Activated CD4-positive, alpha-beta T cell treated with anti-CD3 and anti-CD28 coated beads, Interleukin-2, Interleukin-6, amounts not matched to agents 100 ng/mL and 50 ng/mL, durations not matched to agents 16 hours and 8 hours (primary cell): ENCODE data around the gene BCL7A.

ENCODE experiments used
- DNase-seq: peaks from one replicate; pipeline ENCODE4 v3.0.0-alpha.2; 2020

BCL7A gene

DNA sequence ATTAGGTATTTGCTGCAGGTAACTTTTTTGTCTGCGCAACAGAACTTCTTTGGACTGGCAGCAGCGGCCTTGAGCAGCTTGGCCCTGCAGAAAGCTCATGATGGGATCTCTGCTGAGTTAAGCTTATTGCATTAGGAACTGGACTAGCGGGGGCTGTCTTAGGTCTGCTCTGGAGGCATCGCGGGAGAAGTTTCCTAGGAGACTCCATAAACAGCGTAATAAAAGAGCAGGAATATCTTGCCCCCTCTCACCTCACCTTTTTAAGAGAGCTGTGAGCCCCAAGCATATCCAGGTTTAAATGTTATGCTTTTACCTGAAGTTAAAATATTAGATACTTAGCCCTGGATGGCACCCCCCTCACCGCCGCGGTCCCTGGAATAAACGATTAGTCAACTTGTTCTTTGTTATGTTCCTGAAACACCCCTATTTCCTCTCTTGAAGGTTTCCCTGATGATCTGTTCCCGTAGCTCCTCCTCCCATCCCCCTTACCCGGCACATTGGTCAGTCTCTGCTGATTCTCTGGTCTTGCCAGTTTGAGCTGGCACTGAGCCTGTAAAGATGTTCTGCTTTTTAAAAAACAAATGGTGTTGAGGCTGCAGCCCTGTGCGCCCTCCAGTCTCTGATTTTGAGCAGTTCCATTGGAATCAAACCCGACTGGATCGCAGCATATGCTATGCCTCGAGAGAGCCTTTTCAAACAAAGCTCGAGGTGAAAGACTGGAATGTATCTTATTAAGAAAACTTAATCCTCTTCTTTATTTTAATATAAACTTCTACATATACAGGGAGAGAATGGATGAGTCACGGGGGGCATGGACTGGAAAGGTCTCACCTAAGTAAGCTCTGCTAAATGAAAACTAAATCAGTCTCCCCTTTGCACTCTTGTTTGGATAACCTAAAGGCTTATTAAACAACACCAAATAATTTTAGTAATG, 58.7 kb downstream of the BCL7A start:
- DNase-seq = peak; percentile 54

DNA sequence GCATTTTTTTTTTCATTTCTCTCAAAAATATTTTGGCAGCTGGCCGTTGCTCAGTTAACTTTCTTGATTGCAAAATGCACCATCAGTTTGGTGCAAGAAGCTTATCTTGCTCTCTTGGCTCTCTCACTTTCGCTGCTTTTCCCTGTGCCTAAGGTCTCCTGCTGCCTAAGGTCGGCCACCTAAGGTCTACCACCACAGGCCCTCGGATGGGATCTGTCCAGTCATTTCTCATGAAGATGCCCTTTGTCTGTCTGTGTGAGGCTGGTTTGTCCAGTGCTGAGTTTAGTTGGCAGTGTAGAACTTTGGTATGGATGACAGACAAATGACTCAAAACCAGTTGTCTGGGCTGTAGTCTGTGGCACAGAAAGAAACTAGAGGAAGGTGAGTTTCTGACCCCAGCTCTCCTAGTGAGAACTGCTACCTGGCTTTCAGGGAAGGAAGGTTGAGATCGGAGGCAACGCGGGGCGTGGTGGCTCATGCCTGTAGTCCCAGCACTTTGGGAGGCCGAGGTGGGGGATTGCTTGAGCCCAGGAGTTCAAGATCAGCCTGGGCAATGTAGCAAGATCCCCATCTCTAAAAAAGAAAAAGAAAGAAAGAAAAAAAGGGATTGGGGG, 59.5 kb downstream of the BCL7A start:
- peak; percentile 71 for DNase-seq

DNA sequence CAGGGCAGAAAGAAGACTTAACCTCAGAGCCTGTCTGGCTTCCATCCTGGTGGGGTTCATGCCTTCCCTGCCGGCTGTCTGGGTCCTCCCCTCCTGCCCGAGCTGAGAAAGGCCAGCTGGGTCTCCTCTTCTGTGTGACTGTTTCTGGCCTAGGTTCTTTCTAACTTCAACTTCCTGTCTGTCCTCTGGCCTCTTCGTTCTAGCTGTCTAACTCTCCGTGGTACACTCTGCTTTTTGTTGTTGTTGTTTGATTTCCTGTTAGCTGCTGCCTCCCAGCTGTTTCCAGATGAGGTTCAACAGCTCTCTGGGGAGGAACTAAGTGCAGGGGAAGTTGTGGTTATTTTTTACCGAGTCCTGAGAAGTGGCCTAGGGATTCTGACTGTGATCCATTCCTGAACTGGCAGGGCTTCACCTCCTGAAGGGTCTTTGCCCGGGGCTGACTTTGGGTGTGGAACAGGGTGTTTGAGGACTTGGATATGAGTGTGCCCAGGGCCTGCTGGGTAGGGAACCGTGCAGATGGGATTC, 60.1 kb downstream of the BCL7A start:
- peak; percentile 70 for DNase-seq

DNA sequence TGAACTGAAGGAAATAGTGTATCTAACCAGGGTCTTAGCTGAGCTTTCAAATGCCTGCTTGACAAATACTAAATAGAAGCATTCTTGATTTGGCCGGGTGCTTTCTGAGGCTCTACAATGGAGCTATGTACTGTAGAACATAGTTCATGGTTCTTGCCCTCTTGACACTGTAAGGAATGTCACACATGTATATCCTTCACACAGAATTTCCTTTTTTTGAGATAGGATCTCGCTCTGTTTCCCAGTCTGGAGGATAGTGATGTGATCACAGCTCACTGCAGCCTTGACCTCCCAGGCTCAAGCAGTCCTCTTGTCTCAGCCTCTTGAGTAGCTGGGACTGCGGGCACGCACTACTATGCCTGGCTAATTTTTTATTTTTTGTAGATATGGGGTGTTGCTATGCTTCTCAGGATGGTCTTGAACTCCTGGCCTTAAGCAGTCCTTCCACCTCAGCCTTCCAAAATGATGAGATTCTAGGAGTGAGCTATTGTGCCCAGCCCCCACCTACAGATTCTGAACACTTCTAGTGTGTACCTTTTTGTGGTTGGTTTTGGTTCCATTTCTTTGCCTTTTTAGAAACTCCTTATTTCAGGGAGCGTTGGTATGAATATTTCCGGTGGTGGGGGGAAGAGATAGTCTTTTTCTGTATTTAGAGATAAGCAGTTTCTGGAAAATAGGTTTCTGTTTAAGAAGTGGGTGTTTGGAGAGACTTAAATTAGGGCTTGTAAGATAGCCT, 61.1 kb downstream of the BCL7A start:
- DNase-seq = peak; percentile 29

DNA sequence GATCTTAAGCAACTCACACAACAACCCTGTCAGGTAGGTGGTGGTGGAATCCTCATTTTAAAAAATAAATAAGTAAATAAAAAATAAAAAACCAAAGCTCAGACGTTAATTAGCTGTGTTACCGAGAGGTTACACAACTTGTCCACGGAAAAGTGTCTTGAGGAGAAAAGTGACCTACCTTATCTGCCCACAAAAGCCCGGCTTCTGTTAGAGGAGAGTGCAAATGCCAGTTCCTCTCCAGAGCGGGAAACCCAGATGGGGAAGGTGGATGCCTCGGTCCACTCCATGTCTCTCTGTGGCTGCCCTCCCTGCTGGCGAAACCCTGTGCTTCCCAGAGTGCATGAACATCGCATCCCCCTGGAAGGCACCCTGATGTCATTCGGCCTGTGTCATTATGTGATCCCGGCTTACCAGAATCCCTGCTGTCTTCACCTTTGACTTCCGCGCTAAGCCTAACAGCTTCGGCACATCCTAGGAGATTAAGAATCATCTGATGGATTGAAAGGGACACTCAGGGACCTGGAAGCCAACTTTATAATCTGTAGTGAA, 63.2 kb downstream of the BCL7A start:
- DNase-seq = no peak

DNA sequence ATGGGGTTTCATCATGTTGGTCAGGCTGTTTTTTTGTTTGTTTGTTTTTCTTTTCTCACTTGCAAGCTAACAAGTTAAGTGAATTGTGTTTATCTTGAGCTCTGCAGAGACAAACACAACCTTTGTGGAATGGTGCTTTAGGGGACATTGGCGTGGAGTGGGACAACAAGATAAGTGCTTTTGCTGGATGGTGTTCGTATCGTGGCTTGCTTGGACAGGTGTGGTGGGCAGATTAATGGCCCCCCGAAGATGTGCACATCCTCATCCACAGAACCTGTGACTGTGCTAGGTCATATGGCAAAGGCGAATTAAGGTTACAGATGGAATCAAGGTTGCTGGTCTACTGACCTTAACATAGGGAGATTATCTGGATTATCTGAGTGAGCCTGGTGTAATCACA, 63.9 kb downstream of the BCL7A start:
- no peak for DNase-seq

DNA sequence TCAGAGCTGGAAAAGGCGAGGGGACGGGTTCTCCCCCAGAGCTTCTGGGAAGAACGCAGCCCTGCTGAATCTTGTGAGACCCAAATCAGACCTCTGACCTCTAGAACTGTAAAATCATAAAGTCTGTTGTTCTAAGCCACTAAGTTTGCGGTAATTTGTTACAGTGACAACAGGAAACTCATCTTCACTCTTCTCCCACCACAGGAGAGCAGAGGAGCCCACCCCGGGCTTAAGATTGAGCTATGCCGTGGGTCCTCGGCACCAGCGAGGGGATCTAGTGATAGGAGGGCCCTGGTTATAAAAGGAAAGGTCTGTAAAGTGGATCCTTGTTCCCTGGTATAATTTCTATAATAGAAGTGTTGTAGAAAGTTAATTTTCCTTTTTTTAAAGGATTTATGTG, 64.4 kb downstream of the BCL7A start:
- DNase-seq = no peak

DNA sequence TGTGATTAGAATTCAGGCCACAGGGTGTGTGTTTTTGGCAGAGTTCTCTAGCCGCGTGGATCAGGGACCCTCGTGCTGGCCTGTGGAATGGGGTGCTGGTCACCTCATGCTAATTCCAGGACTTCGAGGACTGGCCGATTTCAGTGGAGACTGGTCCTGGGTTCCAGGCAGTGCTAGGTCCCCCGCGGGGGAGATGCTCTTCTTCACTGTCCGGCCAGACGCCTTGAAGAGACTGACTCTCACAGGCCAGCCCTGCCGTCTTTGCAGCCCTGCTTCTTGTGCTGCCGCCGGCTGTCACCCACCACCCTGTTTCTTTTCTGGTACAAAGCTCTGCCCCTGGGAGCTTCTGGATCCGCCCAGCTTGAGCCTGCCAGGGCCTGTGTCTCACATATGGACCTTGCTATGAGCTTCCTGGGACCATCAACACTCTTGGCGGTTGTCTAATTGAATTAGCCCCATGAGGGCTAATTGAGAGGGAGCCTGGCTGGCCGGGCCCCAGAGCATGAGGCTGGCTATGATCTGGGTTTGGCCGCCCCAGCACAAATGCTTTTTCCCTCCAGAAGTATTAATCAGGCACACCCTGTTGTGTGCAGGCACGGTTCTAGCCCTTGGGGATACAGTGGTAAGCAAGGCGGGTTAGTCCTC, 65.1 kb downstream of the BCL7A start:
- DNase-seq = no peak

DNA sequence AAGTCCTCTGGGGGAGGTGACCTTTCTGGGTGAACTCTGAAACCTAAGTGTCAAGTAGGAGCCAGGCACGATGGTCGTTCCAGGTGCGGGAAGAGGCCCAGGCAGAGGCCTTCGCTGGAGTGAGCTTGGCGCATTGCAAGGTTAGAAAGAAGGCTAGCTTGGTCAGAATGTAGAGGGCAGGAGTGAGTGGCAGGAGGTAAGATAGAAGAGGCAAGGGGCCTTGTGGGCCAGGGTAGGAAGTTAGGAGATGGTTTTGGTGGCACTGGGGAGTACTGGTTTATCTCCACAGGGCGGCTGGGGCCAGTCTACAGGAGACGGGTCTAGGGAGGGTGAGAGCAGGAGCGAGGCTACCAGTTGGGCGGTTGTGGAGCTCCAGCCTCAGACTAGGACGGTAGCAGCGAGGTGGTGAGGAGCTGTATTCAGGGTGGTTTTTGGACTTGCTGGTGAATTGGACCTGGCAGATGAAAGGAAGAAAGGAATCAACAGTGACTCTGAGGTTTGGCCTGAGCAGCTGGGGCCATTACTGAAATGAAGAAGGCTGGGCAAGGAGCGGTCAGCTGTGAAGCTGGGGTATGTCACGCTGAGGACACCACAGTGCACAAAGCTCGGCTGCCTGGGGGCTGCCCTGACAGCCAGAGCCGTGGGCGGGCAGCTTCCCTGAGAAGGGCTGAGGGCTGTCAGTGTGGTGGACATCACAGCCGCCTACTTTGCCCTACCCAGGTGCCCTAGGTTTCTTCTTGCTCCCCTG, 65.9 kb downstream of the BCL7A start:
- no peak for DNase-seq

DNA sequence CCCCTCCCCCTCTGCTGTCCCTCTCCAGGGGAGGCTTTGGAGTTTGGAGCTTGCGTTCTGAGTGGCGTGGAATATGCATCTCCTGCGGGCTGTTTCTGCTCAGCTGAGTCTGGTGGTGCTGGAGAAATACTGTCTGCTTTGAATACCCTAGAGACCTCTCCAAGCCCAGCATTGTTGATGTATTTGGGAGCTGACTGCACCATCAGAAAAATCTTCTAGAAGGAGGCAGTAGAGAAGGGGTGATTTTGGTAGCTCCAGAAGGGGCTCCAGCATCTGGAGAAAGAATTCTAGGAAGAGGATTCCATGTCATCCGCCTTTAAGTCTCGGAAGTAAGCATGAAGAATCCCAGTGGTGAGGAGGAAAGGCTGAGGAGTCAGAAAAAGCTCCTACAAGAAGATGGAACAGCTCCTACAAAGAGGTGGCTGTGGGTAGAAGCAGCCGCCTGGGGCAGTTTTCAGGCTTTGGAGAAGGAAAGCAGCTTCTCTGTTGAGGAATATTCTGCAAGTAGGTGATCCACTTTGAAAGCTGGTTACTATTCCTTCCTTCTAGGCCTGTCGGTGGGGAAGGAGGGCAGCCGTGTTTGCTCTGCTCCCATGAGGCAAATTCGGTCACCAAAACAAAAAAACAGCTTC, 66.6 kb downstream of the BCL7A start:
- no peak for DNase-seq

DNA sequence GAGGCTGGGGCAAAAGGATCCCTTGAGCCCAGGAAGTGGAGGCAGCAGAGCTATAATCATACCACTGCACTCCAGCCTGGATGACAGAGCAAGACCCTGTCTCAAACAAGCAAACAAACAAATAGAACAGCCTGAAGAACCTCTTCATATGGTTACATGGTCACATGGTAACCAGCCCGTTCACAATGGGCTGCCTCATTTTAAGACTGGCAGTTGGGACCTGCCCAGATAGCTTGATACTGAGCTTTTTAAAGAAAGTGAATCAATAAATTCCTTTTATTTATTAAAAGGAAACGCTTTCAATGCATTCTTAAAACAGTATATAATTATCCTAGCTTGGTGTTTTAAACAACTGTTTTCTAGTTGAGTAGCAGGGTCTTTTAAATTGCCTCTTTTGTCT, 67.4 kb downstream of the BCL7A start:
- no peak for DNase-seq

DNA sequence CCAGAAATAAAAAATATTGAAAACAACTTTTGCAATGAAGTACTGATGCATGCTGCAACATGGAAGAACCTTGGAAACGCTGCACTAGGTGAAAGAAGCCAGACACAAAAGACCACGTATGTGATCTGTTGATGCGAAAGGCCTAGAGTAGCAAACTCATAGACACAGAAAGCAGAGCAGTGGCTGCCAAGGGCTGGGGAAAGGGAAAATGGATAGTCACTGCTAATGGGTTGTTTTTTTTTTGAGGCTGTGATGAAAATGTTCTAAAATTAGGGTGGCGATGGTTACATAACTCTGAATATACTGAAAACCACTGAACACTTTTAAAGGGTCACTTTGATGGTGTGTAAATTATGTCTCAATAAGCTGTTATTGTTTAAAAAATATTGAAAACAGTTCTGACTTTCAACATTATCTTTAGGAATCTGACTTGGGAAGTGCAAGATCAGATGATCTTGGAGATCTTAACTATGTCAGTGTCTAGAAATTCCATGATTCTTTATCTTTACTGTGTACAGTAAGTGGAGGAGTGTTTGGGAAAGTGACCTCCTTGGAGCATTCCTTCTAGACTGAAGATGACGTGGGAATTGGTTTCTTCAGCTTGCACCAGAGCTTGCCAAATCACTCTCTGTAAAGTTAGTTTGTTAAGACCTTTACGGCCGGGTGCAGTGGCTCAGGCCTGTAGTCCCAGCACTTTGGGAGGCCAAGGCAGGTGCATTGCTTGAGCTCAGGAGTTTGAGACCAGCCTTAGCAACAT, 69.3 kb downstream of the BCL7A start:
- no peak for DNase-seq

DNA sequence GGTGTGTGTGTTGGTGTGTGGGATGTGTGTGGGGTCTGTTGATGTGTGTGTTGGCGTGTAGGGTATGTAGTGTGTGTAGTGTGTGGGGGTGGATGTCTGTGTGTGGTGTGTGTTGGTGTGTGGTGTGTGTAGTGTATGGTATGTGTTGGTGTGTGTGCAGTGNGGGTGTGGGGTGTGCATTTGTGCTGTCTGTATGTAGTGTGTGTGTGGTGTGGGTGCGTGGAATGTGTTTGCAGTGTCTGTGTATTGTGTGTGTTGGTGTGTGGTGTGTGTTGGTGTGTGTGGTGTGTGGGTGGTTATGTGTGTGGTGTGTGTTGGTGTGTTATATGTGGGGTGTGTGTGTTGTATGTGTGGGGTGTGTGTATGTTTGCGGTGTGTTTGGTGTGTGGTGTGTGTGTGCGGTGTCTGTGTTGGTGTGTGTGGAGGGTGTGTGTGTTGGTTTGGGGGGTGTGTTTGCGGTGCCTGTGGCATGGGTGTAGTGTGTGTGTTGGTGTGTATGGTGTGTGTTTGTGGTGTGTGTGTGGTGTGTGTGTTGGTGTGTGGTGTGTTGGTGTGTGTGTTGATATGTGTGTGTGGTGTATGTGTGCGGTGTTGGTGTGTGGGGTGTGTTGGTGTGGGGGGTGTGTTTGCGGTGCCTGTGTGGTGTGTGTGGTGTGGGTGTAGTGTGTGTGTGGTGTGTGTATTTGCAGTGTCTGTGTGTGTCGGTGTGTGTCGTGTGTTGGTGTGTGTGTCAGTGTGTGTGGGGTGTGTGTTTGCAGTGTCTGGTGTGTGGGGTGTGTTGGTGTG, 71.6 kb downstream of the BCL7A start:
- DNase-seq = no peak

DNA sequence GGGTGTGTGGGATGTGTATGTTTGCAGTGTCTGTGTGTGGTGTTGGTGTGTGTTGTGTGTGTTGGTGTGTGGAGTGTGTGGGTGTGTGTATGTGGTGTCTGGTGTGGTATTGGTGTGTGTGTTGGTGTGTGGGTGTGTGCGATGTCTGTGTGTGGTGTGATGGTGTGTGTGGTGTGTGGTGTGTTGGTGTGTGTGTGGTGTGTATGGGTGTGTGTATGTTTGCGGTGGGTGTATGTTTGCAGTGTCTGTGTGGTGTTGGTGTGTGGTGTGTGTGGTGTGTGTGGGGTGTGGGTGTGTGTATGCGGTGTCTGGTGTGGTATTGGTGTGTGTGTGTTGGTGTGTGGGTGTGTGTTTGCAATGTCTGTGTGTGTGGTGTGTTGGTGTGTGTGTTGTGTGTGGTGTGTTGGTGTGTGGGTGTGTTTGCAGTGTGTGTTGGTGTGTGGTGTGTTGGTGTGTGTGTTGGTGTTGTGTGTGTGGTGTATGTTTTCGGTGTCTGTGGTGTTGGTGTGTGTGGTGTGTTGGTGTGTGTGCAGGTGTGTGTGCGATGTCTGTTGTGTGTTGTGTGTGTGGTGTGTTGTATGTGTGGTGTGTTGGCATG, 72.6 kb downstream of the BCL7A start:
- no peak for DNase-seq

DNA sequence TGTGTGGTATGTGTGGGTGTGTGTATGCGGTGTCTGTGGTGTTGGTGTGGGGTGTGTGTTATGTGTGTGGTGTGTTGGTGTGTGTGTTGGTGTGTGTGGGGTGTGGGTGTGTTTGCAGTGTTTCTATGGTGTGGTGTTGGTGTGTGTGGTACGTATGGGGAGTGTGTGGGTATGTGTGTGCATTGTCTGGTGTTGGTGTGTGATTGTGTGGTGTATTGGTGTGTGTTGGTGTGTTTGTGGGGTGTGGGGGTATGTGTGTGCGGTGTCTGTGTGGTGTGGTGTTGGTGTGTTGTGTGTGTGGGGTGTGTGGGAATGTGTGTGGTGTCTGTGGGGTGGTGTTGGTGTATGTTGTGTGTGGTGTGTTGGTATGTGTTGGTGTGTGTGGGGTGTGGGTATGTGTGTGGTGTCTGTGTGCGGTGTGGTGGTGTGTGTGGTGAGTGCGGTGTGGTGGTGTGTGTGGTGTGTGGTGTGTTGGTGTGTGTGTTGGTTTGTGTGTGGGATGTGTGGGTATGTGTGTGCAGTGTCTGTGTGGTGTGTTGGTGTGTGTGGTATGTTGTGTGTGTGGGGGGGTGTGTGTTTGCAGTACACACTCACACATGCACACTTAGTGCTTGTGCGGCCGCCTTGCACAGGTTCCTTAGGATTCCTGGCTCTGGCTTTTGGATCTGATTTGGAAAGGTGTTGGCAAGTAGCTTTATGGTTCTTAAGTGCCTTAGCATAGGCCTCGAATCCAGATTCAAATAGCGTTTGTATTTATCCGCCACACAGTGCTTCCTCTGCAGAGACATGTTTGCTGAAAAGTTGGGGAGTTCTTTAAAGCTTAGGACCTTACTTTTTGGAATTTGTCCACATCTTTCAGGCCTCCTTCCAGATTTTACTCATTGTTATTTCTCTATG, 73.3 kb downstream of the BCL7A start:
- DNase-seq = no peak

DNA sequence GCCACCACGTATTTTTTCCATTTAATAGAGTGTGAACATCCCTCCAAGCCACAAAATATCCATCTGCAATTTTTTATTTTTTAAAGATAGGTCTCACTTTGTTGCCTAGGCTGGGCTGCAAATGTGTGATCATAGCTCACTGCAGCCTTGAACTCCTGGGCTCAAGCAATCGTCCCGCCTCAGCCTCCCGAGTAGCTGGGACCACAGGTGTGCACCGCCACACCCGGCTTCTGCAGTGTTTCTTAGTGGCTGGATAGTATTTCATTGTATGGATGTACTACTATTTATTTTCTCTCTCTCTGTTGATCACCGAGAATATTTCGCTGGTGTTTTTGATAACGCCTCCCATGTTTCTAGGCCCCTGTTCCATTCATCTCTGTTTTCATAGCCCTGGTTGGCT, 74.3 kb downstream of the BCL7A start:
- no peak for DNase-seq

DNA sequence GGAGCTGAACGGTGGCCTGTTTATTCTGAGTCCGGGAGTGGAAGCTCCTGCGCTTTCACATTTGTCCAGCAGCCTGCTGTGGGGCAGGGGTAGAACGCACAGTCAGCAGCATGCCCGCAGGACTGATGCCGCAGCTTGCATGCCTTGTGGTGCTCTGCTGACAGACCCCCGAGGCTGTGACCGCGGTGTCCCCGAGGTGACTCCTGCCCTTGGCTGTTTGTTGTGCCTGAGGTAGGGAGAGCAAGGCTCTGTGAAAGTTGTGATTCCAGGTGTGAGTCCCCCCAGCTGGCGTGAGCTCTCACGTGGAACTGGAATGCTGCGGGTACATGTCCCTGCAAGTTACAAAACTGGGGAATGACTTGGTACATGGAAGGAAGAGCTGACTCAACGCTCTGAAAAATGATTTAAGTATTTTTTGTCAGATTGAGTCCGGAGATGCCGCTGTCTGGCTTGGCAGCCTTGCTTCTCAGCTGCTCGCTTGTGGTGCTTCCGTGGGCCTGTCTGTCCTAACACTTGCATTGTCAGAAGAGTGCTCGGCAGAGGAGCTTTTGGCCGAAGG, 75.0 kb downstream of the BCL7A start:
- no peak for DNase-seq

DNA sequence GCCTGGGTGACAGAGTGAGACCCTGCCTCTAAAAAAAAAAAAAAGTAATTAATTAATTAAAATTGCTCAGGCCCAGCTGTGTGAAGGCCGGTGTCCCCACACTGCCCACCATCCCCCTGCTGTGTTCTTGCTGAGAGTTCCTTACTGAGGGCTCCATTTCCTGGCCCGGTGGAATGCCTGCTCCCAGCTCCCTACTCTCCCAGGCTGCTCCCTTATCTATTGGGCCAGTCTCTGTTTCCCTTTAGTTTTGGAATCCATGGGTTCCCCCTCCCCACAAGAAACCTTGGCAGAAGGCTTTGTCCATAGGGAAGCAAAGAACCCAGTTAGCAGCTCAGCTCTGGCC, 75.9 kb downstream of the BCL7A start:
- no peak for DNase-seq
